ENCODE results near the gene RCOR1.
A peak's percentile ranks its signal among the peaks of the same experiment; 100 is the strongest.
"Not testable (repeated sequence)": the region's sequence is repeated elsewhere in the genome, so short reads cannot be mapped to it uniquely, and the experiment has no call there.

RCOR1 gene

GRCh38 chr14:102593825-102594137, 1.3 kb downstream of the RCOR1 start:
- no peak for DNase-seq

DNA sequence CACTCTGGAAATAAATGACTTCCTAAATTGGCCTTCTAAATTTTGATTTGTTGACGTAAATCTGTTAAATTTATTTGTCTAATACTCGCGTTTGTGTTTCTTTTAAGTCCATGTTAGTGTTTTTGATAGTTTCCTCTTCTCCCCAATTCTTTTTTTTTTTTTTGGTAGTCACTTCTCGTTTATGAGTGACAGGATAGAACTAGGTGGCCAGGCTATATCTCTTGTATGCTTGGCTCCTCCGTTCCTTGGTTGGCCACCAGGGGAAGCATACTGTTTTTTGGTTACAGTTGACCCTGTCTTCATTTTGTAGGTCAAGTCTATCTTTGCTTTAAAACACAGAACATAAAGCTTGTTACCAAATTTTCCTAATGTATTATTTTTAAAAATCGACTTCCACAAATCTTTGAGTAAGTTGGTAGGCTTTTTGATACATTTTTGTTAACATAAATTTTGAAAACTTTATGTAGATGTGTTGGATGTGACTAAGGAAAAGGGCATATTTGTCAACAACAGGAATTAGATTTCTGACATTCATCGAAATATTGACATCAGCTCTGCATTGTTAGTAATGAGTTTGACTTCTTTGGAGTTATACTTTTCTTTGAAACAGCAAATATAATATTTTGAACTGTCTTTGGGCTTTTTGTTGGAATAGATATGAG, 2.2 kb downstream of the RCOR1 start:
- DNase-seq = peak in 1 of 2 donors; percentile 79

- no peak for DNase-seq
Observed at GRCh38 chr14:102601378-102601925, 9.0 kb downstream of the RCOR1 start.

DNA sequence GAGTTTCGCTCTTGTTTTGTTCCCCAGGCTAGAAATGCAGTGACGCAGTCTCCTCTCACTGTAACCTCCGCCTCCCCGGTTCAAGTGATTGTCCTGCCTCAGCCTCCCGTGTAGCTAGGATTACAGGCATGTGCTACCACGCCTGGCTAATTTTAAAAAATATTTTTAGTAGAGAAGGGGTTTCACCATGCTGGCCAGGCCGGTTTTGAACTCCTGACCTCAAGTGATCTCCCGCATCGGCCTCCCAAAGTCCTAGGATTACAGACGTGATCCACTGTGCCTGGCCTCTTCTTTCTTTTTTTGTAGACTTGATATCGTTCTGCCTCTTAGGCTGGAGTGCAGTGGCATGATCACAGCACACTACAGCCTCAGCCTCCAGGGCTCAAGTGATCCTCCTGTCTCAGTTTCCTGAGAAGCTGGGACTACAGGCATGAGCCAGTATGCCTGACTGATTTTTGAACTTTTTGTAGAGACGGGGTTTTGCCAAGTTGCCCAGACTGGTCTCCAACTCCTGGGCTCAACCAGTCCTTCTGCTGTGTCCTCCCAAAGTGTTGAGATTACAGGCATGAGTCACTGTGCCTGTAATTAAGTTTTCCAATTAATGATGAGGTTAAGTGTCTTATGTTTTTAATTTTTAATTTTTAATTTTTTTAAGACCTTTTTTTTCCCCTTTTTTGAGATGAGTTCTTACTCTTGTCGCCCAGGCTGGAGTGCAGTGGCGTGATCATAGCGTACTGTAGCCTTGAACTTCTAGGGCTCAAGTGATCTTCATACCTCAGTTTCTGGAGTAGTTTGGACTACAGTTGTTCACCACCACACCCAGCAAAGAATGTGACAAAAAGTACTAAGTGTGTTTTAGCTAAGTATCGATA, 10.2 kb downstream of the RCOR1 start:
- no peak for DNase-seq

GRCh38 chr14:102603293-102603907, 11.0 kb downstream of the RCOR1 start:
- no peak for DNase-seq

GRCh38 chr14:102604183-102604582, 11.7 kb downstream of the RCOR1 start:
- DNase-seq = no peak

GRCh38 chr14:102605029-102605428, 12.6 kb downstream of the RCOR1 start:
- DNase-seq = no peak

- DNase-seq = no peak
Observed at GRCh38 chr14:102606296-102606695, 13.8 kb downstream of the RCOR1 start.

DNA sequence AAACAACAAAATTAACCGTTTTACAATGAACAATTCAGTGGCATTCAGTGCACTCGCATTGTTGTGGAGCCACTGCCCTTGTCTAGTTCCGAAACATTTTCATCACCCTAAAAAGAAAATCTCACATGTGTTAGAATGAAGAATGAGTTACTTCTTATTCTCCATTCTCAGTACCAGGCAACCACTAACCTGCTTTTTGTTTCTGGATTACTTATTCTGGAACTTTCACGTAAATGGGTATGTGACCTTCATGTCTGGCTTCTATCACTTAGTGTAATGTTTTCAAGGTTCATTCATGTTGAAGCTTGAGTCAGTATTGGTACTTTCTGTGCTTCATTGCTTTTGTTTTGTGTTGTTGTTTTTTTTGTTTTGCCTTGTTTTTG, 15.6 kb downstream of the RCOR1 start:
- DNase-seq = no peak

DNA sequence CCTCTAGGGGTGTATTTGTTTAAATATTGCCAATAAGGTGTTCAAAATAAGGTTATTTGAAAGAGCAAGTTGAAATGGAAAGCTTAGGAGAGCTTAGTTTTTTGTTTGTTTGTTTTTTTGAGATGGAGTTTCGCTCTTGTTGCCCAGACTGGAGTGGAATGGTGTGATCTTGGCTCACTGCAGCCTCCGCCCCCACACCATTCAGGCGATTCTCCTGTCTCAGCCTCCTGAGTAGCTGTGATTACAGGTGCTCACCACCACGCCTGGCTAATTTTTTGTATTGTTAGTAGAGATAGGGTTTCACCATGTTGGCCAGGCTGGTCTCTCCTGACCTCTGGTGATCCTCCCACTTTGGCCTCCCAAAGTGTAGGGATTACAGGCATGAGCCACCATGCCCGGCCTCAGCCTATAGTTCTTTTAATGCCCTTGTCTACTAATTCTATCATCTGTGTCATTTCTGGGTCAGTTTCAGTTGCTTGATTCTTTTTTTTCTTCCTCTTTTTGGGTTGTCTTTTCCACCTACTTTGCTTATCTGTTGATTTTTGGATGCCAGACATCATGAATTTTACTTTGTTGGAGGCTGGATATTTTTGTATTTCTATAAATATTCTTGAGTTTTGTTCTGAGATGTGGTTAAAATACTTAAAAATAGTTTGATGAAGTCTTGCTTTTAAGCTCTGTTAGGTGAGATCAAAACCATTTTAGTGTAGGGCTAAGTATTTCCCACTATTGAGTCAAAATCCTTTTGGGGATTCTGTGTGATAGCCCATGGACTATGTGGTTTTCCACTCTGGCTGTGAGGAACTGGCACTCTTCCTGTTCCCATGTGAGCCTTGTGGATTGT, 18.7 kb downstream of the RCOR1 start:
- no peak for DNase-seq

- DNase-seq = no peak
Observed at GRCh38 chr14:102616318-102616717, 23.9 kb downstream of the RCOR1 start.

DNA sequence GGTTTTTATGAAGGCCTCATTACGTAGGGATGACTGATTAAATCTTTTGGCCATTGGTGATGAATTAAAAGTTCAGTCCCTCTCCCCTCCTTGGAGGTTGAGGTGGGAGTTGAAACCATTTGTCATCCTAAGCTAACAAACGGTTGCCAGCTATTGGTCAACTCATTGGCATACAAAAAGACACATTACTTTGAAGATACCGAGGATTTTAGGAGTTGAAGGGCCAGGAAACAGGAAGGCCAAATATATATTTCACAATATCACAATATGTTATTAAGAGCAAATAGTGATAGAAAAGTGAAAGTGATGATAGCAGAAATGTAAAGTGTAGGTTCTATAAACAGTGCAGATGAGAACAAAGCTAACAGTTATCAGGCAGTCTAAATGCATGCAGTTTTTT, 24.4 kb downstream of the RCOR1 start:
- DNase-seq = no peak

DNA sequence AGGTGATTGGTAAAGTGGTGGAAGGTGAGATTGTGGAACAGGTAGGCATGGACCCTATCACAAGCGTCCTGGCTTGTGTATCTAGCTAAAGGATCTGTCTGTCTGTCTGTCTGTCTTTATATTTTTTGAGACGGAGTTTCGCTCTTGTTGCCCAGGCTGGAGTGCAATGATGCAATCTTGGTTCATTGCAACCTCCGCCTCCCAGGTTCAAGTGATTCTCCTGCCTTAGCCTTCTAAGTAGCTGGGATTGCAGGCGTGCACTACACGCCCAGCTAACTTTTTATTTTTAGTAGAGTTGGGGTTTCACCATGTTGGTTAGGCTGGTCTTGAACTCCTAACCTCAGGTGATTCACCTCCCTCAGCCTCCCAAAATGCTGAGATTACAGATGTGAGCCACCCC, 26.6 kb downstream of the RCOR1 start:
- DNase-seq = not testable (repeated sequence)

- no peak for DNase-seq
Observed at GRCh38 chr14:102620413-102620812, 28.0 kb downstream of the RCOR1 start.

DNA sequence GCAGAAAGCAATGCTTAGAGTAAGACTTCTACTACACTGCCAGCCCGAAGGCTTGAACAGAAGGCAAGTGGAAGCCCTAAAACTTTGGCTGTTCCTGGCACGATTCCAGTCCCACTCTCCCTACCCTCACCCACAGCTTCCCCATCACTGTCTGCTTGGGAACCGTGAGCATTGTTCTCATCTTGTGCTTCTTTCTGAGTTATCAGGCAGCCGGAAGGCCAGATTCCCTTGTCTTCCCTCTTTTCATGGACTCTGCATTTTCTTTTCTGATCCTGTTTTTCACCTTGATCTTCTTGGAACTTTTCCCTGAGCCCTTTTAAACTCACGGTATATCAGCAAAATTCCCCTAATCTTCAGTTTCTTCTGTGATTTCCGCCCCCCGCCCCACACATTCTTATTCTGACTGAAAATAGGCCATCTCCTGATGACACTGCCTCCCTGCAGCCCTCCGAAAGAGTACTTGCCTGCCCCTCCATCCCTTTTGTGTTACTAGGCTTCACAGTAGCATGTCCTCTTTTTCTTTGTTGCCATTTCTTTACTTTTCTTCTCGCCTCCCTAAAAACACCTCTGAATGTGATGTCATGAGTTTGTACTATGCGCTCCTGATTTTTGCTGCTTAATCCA, 29.9 kb downstream of the RCOR1 start:
- DNase-seq = peak in 1 of 2 donors; percentile 68

- DNase-seq = no peak
Observed at GRCh38 chr14:102624666-102625065, 32.2 kb downstream of the RCOR1 start.

DNA sequence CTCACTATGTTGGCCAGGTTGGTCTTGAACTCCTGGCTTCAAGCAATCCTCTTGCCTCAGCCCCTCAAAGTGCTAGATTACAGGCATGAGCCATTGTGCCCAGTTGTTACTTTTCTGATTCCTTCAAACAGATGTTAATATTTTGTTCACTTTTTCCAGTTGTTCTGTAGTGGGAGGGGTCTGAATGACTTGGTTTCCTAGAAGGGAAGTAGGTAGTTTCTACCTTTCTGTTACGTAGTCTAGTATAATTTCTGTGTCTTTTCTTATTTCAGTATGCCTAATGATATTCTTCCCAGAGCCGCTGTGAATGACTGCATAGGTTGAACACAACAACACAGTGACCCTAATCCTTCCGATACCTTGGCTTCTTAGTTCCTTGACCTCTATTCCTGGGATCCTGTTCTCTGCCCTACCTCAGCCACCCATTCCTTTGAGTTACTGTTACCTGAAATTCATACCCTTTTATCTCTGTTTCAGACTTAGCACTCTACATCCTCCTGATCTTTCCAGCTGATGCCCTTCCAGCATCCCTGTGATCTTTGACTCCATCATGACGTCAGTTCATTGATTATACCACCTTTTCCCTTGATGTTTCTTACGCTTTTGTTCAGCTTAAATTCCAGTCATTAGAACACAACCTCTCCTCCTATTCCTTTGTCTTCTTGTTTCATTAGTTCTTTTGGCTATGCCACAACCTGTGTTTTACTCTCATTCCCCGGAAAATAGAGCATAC, 33.3 kb downstream of the RCOR1 start:
- DNase-seq = no peak

DNA sequence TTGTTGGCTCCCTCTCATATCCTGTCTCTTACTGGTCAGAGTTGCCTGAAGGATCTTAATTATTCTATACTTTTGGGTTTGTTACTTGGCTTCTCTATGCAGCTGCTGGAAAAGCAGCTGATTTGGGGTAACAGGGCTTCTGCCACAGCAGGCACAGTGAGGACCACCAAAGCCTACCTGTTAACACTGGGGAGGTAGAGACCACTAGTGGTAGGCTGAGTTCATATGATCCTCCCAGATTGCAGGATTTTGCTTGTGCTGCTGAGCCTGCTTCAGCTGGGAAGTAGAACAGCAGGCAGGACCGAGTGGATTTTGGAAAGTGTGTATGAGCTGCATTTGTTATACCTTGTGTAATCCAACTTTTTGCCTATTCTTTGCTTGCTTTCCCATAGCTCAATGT, 34.1 kb downstream of the RCOR1 start:
- DNase-seq = no peak

- peak in 1 of 2 donors; percentile 27 for DNase-seq
Observed at GRCh38 chr14:102629011-102629444, 36.6 kb downstream of the RCOR1 start.

DNA sequence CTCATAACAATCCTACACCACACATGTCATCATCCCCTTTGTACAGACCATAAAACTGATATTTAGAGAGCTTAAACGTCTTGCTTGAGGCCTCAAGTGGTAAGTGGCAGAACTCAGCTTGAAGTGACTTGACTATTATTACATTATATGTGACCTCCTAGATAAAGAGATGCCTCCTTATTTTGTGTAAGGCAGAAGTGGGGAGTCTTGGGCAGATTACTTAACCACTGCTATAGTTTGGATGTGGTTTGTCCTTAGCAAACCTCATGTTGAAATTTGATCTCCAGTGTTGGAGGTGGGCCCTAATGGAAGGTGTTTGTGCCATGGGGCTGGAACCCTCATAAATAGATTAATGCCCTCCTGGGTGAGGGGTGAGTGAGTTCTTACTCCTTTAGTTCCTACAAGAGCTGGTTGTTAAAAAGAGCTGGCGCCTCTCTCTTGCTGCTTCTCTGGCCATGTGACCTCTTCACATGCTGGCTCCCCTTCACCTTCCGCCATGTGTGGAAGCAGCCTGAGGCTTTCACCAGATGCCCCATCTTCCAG, 37.4 kb downstream of the RCOR1 start:
- no peak for DNase-seq

DNA sequence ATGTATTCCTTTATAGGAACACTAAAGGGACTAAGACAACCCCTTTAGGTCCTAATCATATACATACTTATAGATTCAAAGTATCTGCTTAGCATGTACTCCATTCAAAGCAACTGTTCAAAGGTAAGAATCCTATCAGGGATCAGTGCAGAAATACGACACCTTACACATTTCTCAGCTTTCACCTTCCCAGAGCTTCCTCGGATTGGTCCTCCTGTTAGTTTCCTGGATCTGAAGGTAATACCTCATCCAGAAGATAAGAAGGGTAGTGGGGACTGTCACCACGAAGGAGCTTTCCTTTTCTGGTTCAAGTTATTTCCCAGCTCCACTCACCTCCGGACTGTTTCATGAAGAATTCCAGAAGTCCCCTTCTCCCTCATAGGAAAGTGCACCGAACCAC, 38.0 kb downstream of the RCOR1 start:
- no peak for DNase-seq
